Measurements from ENCODE around the gene DLGAP4. TPM values are rescaled to one million over a fixed set of nuclear protein-coding genes. Genes with fewer than 3 reads are reported as not detected.

The DLGAP4 gene
- total and polyA plus RNA-seq, 2 of the 13 experiments (the other 11 are each of a cell fraction or from before 2014, with no cell fraction given) = 15.2 to 26.7 TPM

GRCh38 chr20:36307412-36308325, 1.5 kb downstream of the DLGAP4 start:
- peaks cover 9 to 60% of the 10 kb centered on the region in 2 experiments for H3K27me3 ChIP-seq (ENCODE audit: control insufficient read depth in 1 of 2, insufficient read depth in 2 of 2, low read length in 2 of 2)
- in situ Hi-C loops (cut with HindIII; ENCODE audit: extremely low pct_ligation_motif_present, low pct_unique_long_range_greater_than_20kb) (no loop called here), intact Hi-C loops (cut with micrococcal nuclease; ENCODE audit: unreplicated experiment) (no loop called here)
- H2AFZ ChIP-seq (ENCODE audit: low read length) = no peak overlapping the region
- H3K27ac ChIP-seq (ENCODE audit: extremely low read length, insufficient read depth, low read length) = no peak overlapping the region
- no peak overlapping the region for H3K9ac ChIP-seq (ENCODE audit: insufficient read depth, low read depth, low read length)
- TF ChIP-seq ZNF543 (CRISPR knock-in tag; IDR thresholded peaks at IDR 0.05) (no peak), PCBP2 (optimal IDR thresholded peaks at IDR 0.05; ENCODE audit: low read depth, low read length, poor library complexity, severe bottlenecking) (peak; percentile 48), ZNF431 (CRISPR knock-in tag; IDR thresholded peaks at IDR 0.05; ENCODE audit: borderline replicate concordance, low read depth) (no peak), TEAD2 (CRISPR knock-in tag; IDR thresholded peaks at IDR 0.05) (no peak), HIC2 (CRISPR knock-in tag; IDR thresholded peaks at IDR 0.05; ENCODE audit: low read depth) (0 out of 2 replicates have a peak, but pooled peaks have one; percentile 20), SRF (IDR thresholded peaks at IDR 0.05; ENCODE audit: low read depth, low read length) (no peak), TSC22D2 (CRISPR knock-in tag; IDR thresholded peaks at IDR 0.05; ENCODE audit: borderline replicate concordance) (no peak), ZNF687 (CRISPR knock-in tag; IDR thresholded peaks at IDR 0.05) (peak; percentile 10; the same call in 1 of the 2 replicates), REST (IDR thresholded peaks at IDR 0.05; ENCODE audit: borderline replicate concordance in 1 of 2, low read depth in 1 of 2, low read length in 2 of 2) (no peak), THAP7 (CRISPR knock-in tag; IDR thresholded peaks at IDR 0.05) (0 out of 2 replicates have a peak, but pooled peaks have one; percentile 36), ZNF776 (CRISPR knock-in tag; IDR thresholded peaks at IDR 0.05) (0 out of 2 replicates have a peak, but pooled peaks have one; percentile 27)
- no peaks in the 10 kb centered on the region for H3K36me3 ChIP-seq (replicated peaks in 1 of 2; ENCODE audit: control insufficient read depth in 1 of 2, insufficient read depth in 2 of 2, low read length in 2 of 2)
- FAIRE-seq (no peak), ATAC-seq (peak; percentile 38), DNase-seq (ENCODE audit: low spot score) (no peak)
- no peaks in the 10 kb centered on the region for H3K9me3 ChIP-seq (ENCODE audit: low read length)
- H3K79me2 ChIP-seq (ENCODE audit: insufficient read depth, low read length) = no peaks in the 10 kb centered on the region
- ChIA-PET POLR2A (no interaction called here), CTCF (ENCODE audit: low intra/inter-chr PET ratio, low total read pairs) (no interaction called here)
- BruUV-seq (replicated peaks) = no TSS peak
- WGBS (ENCODE audit: low lambda C conversion rate) = 41% methylated on average over 18 of the region's 21 CpGs
- no peak overlapping the region for H3K4me3 ChIP-seq (replicated peaks in 1 of 3; ENCODE audit: insufficient read depth in 1 of 3, low read depth in 2 of 3, low read length in 3 of 3)
- no peaks in the 10 kb centered on the region for H3K4me1 ChIP-seq (ENCODE audit: insufficient read depth, low read length)
- peaks cover 4% of the 10 kb centered on the region; the same call in 1 of the 2 replicates for H4K20me1 ChIP-seq (ENCODE audit: insufficient read depth, low read length)
- H3K4me2 ChIP-seq (ENCODE audit: low read depth, low read length) = no peak overlapping the region

Data from HepG2 (cell line).